Measurements from ENCODE around the gene NREP.

Gene NREP

DNA sequence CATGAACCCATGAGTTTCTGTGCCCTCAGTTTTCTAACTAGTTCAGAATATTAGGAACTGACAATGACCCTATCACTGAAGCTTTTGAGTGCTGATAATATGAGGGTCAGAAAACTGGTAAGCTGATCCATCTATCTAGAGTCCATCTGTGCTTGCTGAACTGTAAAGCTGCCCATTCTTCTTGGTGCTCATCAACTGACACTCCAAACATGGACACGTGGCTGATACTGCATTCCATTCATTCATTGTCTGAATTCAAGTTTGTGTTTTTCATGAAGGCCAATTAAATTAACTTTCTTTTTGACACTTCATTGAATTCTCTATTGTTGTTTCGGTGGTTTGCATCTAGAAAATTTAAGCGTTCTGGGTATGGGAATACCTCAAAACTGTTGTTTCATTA is 17.6 kb downstream of the NREP start:
- no peak overlapping the region for H3K4me3 ChIP-seq (ENCODE audit: low read length in 2 of 2)
- no peak overlapping the region for H3K9ac ChIP-seq (ENCODE audit: low read depth in 1 of 2, low read length in 2 of 2)
- H3K9me3 ChIP-seq (ENCODE audit: control insufficient read depth in 2 of 2, low read length in 2 of 2): no peaks in the 10 kb centered on the region
- peaks cover 11 to 21% of the 10 kb centered on the region in 2 donors for H3K4me1 ChIP-seq (ENCODE audit: control insufficient read depth in 2 of 2, insufficient read depth in 2 of 2, low read length in 2 of 2)
- H3K36me3 ChIP-seq (ENCODE audit: control insufficient read depth in 2 of 2, insufficient read depth in 2 of 2, low read length in 2 of 2): no peaks in the 10 kb centered on the region
- no peak overlapping the region for H3K27ac ChIP-seq (ENCODE audit: low read depth in 2 of 2, low read length in 2 of 2)
- H3K27me3 ChIP-seq (ENCODE audit: control insufficient read depth in 2 of 2, insufficient read depth in 2 of 2, low read length in 2 of 2): no peaks in the 10 kb centered on the region

- Histone ChIP-seq H3K4me1 (ENCODE audit: control insufficient read depth in 2 of 2, insufficient read depth in 2 of 2, low read length in 2 of 2) (peaks cover 11 to 21% of the 10 kb centered on the region in 2 donors), H3K36me3 (ENCODE audit: control insufficient read depth in 2 of 2, insufficient read depth in 2 of 2, low read length in 2 of 2) (no peaks in the 10 kb centered on the region), H3K4me3 (ENCODE audit: low read length in 2 of 2) (no peak overlapping the region), H3K27me3 (ENCODE audit: control insufficient read depth in 2 of 2, insufficient read depth in 2 of 2, low read length in 2 of 2) (no peaks in the 10 kb centered on the region), H3K9me3 (ENCODE audit: control insufficient read depth in 2 of 2, low read length in 2 of 2) (no peaks in the 10 kb centered on the region), H3K9ac (ENCODE audit: low read depth in 1 of 2, low read length in 2 of 2) (no peak overlapping the region), H3K27ac (ENCODE audit: low read depth in 2 of 2, low read length in 2 of 2) (no peak overlapping the region)
These were observed 18.9 kb downstream of the NREP start for GRCh38 chr5:111738118-111738517.

GRCh38 chr5:111737716-111738115 is 19.3 kb downstream of the NREP start:
- Histone ChIP-seq H3K9me3 (ENCODE audit: control insufficient read depth in 2 of 2, low read length in 2 of 2) (no peaks in the 10 kb centered on the region), H3K4me1 (ENCODE audit: control insufficient read depth in 2 of 2, insufficient read depth in 2 of 2, low read length in 2 of 2) (peaks cover 11 to 17% of the 10 kb centered on the region in 2 donors), H3K4me3 (ENCODE audit: low read length in 2 of 2) (no peak overlapping the region), H3K27me3 (ENCODE audit: control insufficient read depth in 2 of 2, insufficient read depth in 2 of 2, low read length in 2 of 2) (no peaks in the 10 kb centered on the region), H3K36me3 (ENCODE audit: control insufficient read depth in 2 of 2, insufficient read depth in 2 of 2, low read length in 2 of 2) (no peaks in the 10 kb centered on the region), H3K27ac (ENCODE audit: low read depth in 2 of 2, low read length in 2 of 2) (no peak overlapping the region), H3K9ac (ENCODE audit: low read depth in 1 of 2, low read length in 2 of 2) (no peak overlapping the region)

GRCh38 chr5:111735583-111736270 is 21.3 kb downstream of the NREP start:
- no peaks in the 10 kb centered on the region for H3K9me3 ChIP-seq (ENCODE audit: control insufficient read depth in 2 of 2, low read length in 2 of 2)
- no peaks in the 10 kb centered on the region for H3K27me3 ChIP-seq (ENCODE audit: control insufficient read depth in 2 of 2, insufficient read depth in 2 of 2, low read length in 2 of 2)
- H3K9ac ChIP-seq (ENCODE audit: low read depth in 1 of 2, low read length in 2 of 2): no peak overlapping the region
- no peak overlapping the region for H3K27ac ChIP-seq (ENCODE audit: low read depth in 2 of 2, low read length in 2 of 2)
- H3K4me1 ChIP-seq (ENCODE audit: control insufficient read depth in 2 of 2, insufficient read depth in 2 of 2, low read length in 2 of 2): no peaks in the 10 kb centered on the region
- H3K4me3 ChIP-seq (ENCODE audit: low read length in 2 of 2): no peak overlapping the region
- H3K36me3 ChIP-seq (ENCODE audit: control insufficient read depth in 2 of 2, insufficient read depth in 2 of 2, low read length in 2 of 2): no peaks in the 10 kb centered on the region

GRCh38 chr5:111734597-111734996 is 22.4 kb downstream of the NREP start:
- H3K4me1 ChIP-seq (ENCODE audit: control insufficient read depth in 2 of 2, insufficient read depth in 2 of 2, low read length in 2 of 2): no peaks in the 10 kb centered on the region
- no peaks in the 10 kb centered on the region for H3K27me3 ChIP-seq (ENCODE audit: control insufficient read depth in 2 of 2, insufficient read depth in 2 of 2, low read length in 2 of 2)
- no peak overlapping the region for H3K4me3 ChIP-seq (ENCODE audit: low read length in 2 of 2)
- no peak overlapping the region for H3K9ac ChIP-seq (ENCODE audit: low read depth in 1 of 2, low read length in 2 of 2)
- no peaks in the 10 kb centered on the region for H3K9me3 ChIP-seq (ENCODE audit: control insufficient read depth in 2 of 2, low read length in 2 of 2)
- no peak overlapping the region for H3K27ac ChIP-seq (ENCODE audit: low read depth in 2 of 2, low read length in 2 of 2)
- H3K36me3 ChIP-seq (ENCODE audit: control insufficient read depth in 2 of 2, insufficient read depth in 2 of 2, low read length in 2 of 2): no peaks in the 10 kb centered on the region

DNA sequence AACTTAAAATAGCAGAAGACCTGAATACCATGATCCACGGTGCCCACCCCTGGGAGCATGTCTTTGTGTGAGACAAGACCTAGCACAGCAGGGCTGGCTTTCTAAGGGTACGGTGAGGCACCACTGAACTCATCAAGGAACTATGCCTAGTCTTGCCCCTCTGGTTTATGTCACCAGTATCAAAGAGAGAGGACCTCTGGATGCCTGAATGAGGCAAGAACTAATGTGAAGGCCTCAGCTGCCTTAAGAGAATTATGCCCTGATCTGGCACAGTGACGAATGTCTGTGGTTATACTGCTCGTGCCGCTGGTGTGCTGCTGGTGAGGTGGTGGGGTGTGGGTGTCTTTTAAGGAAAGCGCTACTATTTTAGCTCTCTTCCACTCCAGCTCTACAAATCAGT is 23.0 kb downstream of the NREP start:
- Histone ChIP-seq H3K27me3 (ENCODE audit: control insufficient read depth in 2 of 2, insufficient read depth in 2 of 2, low read length in 2 of 2) (no peaks in the 10 kb centered on the region), H3K4me1 (ENCODE audit: control insufficient read depth in 2 of 2, insufficient read depth in 2 of 2, low read length in 2 of 2) (no peaks in the 10 kb centered on the region), H3K36me3 (ENCODE audit: control insufficient read depth in 2 of 2, insufficient read depth in 2 of 2, low read length in 2 of 2) (no peaks in the 10 kb centered on the region), H3K9ac (ENCODE audit: low read depth in 1 of 2, low read length in 2 of 2) (no peak overlapping the region), H3K27ac (ENCODE audit: low read depth in 2 of 2, low read length in 2 of 2) (no peak overlapping the region), H3K4me3 (ENCODE audit: low read length in 2 of 2) (no peak overlapping the region), H3K9me3 (ENCODE audit: control insufficient read depth in 2 of 2, low read length in 2 of 2) (no peaks in the 10 kb centered on the region)

GRCh38 chr5:111733571-111733970 is 23.4 kb downstream of the NREP start:
- H3K36me3 ChIP-seq (ENCODE audit: control insufficient read depth in 2 of 2, insufficient read depth in 2 of 2, low read length in 2 of 2): no peaks in the 10 kb centered on the region
- H3K4me1 ChIP-seq (ENCODE audit: control insufficient read depth in 2 of 2, insufficient read depth in 2 of 2, low read length in 2 of 2): no peaks in the 10 kb centered on the region
- H3K4me3 ChIP-seq (ENCODE audit: low read length in 2 of 2): no peak overlapping the region
- H3K9ac ChIP-seq (ENCODE audit: low read depth in 1 of 2, low read length in 2 of 2): no peak overlapping the region
- no peaks in the 10 kb centered on the region for H3K27me3 ChIP-seq (ENCODE audit: control insufficient read depth in 2 of 2, insufficient read depth in 2 of 2, low read length in 2 of 2)
- no peaks in the 10 kb centered on the region for H3K9me3 ChIP-seq (ENCODE audit: control insufficient read depth in 2 of 2, low read length in 2 of 2)
- H3K27ac ChIP-seq (ENCODE audit: low read depth in 2 of 2, low read length in 2 of 2): no peak overlapping the region

DNA sequence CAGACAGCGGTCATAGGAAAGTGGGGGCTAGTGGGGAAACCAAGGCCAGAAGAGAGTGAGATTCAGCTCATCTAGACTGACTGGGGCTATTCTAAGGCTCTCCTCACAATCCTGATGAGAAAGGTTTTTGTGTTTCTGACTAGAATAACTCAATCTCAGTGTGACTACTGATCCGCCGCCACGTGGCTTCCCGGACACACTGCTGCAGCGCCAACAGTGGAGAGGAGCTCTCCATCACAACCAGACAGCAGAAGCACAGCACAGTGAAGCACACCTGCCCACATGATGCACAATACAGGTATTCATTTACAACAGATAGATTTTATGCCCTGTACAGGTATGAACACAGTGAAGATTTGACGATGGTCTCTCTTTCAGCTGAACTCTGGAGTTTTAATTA is 25.4 kb downstream of the NREP start:
- H3K4me3 ChIP-seq (ENCODE audit: low read length in 2 of 2): no peak overlapping the region
- no peaks in the 10 kb centered on the region for H3K9me3 ChIP-seq (ENCODE audit: control insufficient read depth in 2 of 2, low read length in 2 of 2)
- H3K9ac ChIP-seq (ENCODE audit: low read depth in 1 of 2, low read length in 2 of 2): no peak overlapping the region
- no peaks in the 10 kb centered on the region for H3K4me1 ChIP-seq (ENCODE audit: control insufficient read depth in 2 of 2, insufficient read depth in 2 of 2, low read length in 2 of 2)
- H3K27ac ChIP-seq (ENCODE audit: low read depth in 2 of 2, low read length in 2 of 2): no peak overlapping the region
- peaks cover 0 to 2% of the 10 kb centered on the region in 2 donors for H3K36me3 ChIP-seq (ENCODE audit: control insufficient read depth in 2 of 2, insufficient read depth in 2 of 2, low read length in 2 of 2)
- H3K27me3 ChIP-seq (ENCODE audit: control insufficient read depth in 2 of 2, insufficient read depth in 2 of 2, low read length in 2 of 2): no peaks in the 10 kb centered on the region

- Histone ChIP-seq H3K27me3 (ENCODE audit: control insufficient read depth in 2 of 2, insufficient read depth in 2 of 2, low read length in 2 of 2) (no peaks in the 10 kb centered on the region), H3K36me3 (ENCODE audit: control insufficient read depth in 2 of 2, insufficient read depth in 2 of 2, low read length in 2 of 2) (peaks cover 0 to 2% of the 10 kb centered on the region in 2 donors), H3K9me3 (ENCODE audit: control insufficient read depth in 2 of 2, low read length in 2 of 2) (no peaks in the 10 kb centered on the region), H3K27ac (ENCODE audit: low read depth in 2 of 2, low read length in 2 of 2) (no peak overlapping the region), H3K4me3 (ENCODE audit: low read length in 2 of 2) (no peak overlapping the region), H3K4me1 (ENCODE audit: control insufficient read depth in 2 of 2, insufficient read depth in 2 of 2, low read length in 2 of 2) (no peaks in the 10 kb centered on the region), H3K9ac (ENCODE audit: low read depth in 1 of 2, low read length in 2 of 2) (no peak overlapping the region)
These were observed 26.2 kb downstream of the NREP start for GRCh38 chr5:111730659-111731382.

- no peak overlapping the region for H3K9ac ChIP-seq (ENCODE audit: low read depth in 1 of 2, low read length in 2 of 2)
- no peaks in the 10 kb centered on the region for H3K4me1 ChIP-seq (ENCODE audit: control insufficient read depth in 2 of 2, insufficient read depth in 2 of 2, low read length in 2 of 2)
- no peak overlapping the region for H3K27ac ChIP-seq (ENCODE audit: low read depth in 2 of 2, low read length in 2 of 2)
- H3K9me3 ChIP-seq (ENCODE audit: control insufficient read depth in 2 of 2, low read length in 2 of 2): no peaks in the 10 kb centered on the region
- H3K36me3 ChIP-seq (ENCODE audit: control insufficient read depth in 2 of 2, insufficient read depth in 2 of 2, low read length in 2 of 2): peaks cover 0 to 2% of the 10 kb centered on the region in 2 donors
- no peak overlapping the region for H3K4me3 ChIP-seq (ENCODE audit: low read length in 2 of 2)
- no peaks in the 10 kb centered on the region for H3K27me3 ChIP-seq (ENCODE audit: control insufficient read depth in 2 of 2, insufficient read depth in 2 of 2, low read length in 2 of 2)
These were observed 28.1 kb downstream of the NREP start for GRCh38 chr5:111728941-111729340.
